Anterior cingulate cortex (tissue), 58 donors: ENCODE data around the gene ACSM3.
"Not testable (repeated sequence)": the region's sequence is repeated elsewhere in the genome, so short reads cannot be mapped to it uniquely, and the experiment has no call there.

Source experiments
- DNase-seq, 58 donors: peaks; one replicate each; lab custom pipeline; 2025; lab: John Stamatoyannopoulos, UW

Gene ACSM3

GRCh38 chr16:20753727-20754126 lies 10.1 kb upstream of the ACSM3 start:
- DNase-seq: no peak

- DNase-seq: no peak
Measured at GRCh38 chr16:20755238-20755637, 8.6 kb upstream of the ACSM3 start.

GRCh38 chr16:20755799-20756198 lies 8.0 kb upstream of the ACSM3 start:
- not testable (repeated sequence) for DNase-seq

- DNase-seq: no peak
Measured at GRCh38 chr16:20760346-20760745, 3.5 kb upstream of the ACSM3 start.

GRCh38 chr16:20761175-20761574 lies 2.6 kb upstream of the ACSM3 start:
- DNase-seq: no peak

GRCh38 chr16:20762404-20763123 lies 1.2 kb upstream of the ACSM3 start:
- no peak for DNase-seq

GRCh38 chr16:20764448-20764847 lies 634 bp downstream of the ACSM3 start:
- DNase-seq: not testable (repeated sequence)

GRCh38 chr16:20765732-20766131 lies 1.9 kb downstream of the ACSM3 start:
- DNase-seq: no peak

GRCh38 chr16:20766294-20766693 lies 2.5 kb downstream of the ACSM3 start:
- no peak for DNase-seq

GRCh38 chr16:20767577-20767976 lies 3.8 kb downstream of the ACSM3 start:
- DNase-seq: no peak

GRCh38 chr16:20768121-20768520 lies 4.3 kb downstream of the ACSM3 start:
- DNase-seq: no peak

GRCh38 chr16:20768818-20769217 lies 5.0 kb downstream of the ACSM3 start:
- no peak for DNase-seq

GRCh38 chr16:20773679-20774078 lies 9.9 kb downstream of the ACSM3 start:
- DNase-seq: no peak

GRCh38 chr16:20774703-20775362 lies 11.0 kb downstream of the ACSM3 start:
- peak in 4 of 58 donors; percentile 0 to 7 (median 1) for DNase-seq

GRCh38 chr16:20781697-20782096 lies 17.9 kb downstream of the ACSM3 start:
- no peak for DNase-seq

GRCh38 chr16:20782470-20782869 lies 18.7 kb downstream of the ACSM3 start:
- DNase-seq: no peak

GRCh38 chr16:20784204-20784603 lies 20.4 kb downstream of the ACSM3 start:
- no peak for DNase-seq

- DNase-seq: no peak
Measured at GRCh38 chr16:20789130-20789529, 25.3 kb downstream of the ACSM3 start.

GRCh38 chr16:20791923-20792612 lies 28.3 kb downstream of the ACSM3 start:
- DNase-seq: no peak

GRCh38 chr16:20798364-20798763 lies 34.5 kb downstream of the ACSM3 start:
- no peak for DNase-seq

- no peak for DNase-seq
Measured at GRCh38 chr16:20799599-20799998, 35.8 kb downstream of the ACSM3 start.

GRCh38 chr16:20801278-20801677 lies 37.5 kb downstream of the ACSM3 start:
- no peak for DNase-seq
